ENCODE results near the gene DDX6.
"Not testable (repeated sequence)": the region's sequence is repeated elsewhere in the genome, so short reads cannot be mapped to it uniquely, and the experiment has no call there.

Gene DDX6

GRCh38 chr11:118778898-118779297 lies 12.1 kb downstream of the DDX6 start:
- no peak for DNase-seq
- TF ChIP-seq GATA1 (IDR thresholded peaks at IDR 0.05; ENCODE audit: low read depth, low read length) (no peak), POLR2A (IDR thresholded peaks at IDR 0.05; ENCODE audit: low read length) (no peak)

DNA sequence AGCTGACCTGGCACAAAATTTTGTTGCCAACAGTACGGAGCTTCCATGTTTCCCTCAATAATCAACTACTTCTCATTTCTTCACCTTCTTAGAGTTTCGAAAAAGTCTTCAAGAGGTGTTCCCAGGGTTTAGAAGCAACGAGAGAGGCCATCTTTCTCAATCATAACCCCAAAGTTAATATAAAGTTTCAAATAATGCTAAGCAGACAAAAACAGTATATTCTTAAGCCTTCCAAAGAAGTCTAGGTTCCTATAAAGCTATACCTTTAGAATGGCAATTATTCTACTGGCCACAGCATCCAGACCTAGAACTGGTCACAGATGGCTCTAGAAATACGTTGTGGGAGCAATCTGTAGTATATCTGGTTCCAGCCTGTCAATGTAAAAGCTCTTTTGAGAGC lies 16.9 kb downstream of the DDX6 start:
- TF ChIP-seq GATA1 (IDR thresholded peaks at IDR 0.05; ENCODE audit: low read depth, low read length) (no peak), POLR2A (IDR thresholded peaks at IDR 0.05; ENCODE audit: low read length) (no peak)
- no peak for DNase-seq

DNA sequence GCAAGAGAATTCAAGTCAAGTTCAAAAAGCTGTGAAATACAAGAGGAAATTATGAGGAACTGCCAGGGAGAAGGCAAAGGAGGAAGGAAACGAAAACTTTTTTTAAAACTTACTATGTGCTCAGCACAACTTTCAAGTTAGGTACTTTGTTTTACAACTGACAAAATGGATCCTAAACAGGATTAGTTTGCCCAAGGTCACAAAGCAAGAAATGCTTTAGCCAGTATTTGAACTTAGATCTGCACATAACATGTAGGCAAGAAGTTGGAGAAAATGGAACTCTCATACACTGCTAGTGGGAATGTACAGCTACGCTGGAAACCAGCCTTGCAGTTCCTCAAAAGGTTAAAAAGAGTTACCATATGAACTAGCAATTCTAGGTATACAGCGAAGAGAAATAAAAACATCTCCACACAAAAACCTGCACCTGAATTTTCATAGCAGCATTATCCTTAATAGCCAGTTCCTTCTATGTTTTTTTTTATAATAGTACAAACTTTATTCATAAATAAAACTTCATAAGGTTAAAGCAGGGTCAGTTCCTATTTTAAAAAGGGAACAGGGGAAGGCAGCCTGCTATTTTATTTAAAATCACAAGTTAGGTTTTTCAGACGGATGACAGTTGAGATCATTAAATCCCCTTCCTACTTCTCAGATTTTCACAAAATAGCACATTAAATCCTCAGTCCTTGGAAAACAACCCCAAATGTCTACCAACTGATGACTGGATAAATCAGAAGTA lies 19.2 kb downstream of the DDX6 start:
- no peak for DNase-seq
- no peak for TF ChIP-seq GATA1 (IDR thresholded peaks at IDR 0.05; ENCODE audit: low read depth, low read length)
- TF ChIP-seq POLR2A (IDR thresholded peaks at IDR 0.05; ENCODE audit: low read length): no peak

DNA sequence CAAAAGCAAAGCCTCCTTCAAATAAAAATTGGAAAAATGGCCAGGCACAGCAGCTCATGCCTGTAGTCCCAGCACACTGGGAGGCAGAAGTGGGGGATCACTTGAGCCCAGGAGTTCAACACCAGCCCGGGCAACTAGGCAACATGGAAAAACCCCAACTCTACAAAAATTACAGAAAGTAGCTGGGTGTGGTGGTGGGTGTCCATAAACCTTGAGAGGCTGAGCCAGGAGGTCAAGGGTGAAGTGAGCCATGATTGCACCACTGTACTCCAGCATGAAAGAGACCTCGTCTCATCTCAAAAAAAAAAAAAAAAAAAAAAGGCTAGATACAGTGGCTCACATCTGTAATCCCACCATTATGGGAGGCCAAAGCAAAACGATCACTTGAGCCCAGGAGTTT lies 22.3 kb downstream of the DDX6 start:
- no peak for DNase-seq

DNA sequence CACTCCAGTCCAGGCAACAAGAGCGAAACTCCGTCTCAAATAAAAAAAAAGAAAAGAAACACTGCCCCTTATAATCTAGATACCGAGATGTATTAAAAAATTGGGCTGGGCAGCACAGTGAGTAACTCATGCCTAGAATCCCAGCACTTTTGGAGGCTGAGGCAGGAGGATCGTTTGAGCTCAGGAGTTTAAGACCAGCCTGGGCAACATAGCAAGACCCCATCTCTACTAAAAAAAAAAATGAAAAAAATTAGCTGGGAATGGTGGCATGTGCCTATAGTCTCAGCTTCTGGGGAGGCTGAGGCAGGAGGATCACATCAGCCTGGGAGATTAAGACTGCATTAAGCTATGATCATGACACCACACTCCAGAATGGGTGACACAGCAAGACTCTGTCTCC lies 24.9 kb downstream of the DDX6 start:
- no peak for DNase-seq
- TF ChIP-seq POLR2A (IDR thresholded peaks at IDR 0.05; ENCODE audit: low read length) (no peak), GATA1 (IDR thresholded peaks at IDR 0.05; ENCODE audit: low read depth, low read length) (no peak)

More for the DNA sequence above, 22.3 kb downstream of the DDX6 start:
- TF ChIP-seq GATA1 (IDR thresholded peaks at IDR 0.05; ENCODE audit: low read depth, low read length) (no peak), POLR2A (IDR thresholded peaks at IDR 0.05; ENCODE audit: low read length) (no peak)

GRCh38 chr11:118765095-118765691 lies 25.8 kb downstream of the DDX6 start:
- DNase-seq: not testable (repeated sequence)

- DNase-seq: no peak
- no peak for TF ChIP-seq POLR2A (IDR thresholded peaks at IDR 0.05; ENCODE audit: low read length)
- TF ChIP-seq GATA1 (IDR thresholded peaks at IDR 0.05; ENCODE audit: low read depth, low read length): no peak
Observed at GRCh38 chr11:118763041-118763440, 27.9 kb downstream of the DDX6 start.

DNA sequence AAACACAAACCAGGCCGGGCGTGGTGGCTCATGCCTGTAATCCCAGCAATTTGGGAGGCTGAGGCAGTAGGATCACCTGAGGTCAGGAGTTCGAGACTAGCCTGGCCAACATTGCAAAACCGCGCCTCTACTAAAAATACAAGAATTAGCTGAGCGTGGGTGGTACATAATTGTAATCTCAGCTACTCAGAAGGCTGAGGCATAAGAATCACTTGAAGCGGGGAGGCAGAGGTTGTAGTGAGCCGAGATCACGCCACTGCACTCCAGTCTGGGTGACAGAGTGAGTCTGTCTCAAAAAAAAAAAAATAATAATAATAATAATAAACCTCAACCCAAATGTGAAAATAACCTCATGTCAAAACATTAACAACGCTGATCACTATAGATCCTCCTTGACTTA lies 29.0 kb downstream of the DDX6 start:
- DNase-seq: not testable (repeated sequence)

DNA sequence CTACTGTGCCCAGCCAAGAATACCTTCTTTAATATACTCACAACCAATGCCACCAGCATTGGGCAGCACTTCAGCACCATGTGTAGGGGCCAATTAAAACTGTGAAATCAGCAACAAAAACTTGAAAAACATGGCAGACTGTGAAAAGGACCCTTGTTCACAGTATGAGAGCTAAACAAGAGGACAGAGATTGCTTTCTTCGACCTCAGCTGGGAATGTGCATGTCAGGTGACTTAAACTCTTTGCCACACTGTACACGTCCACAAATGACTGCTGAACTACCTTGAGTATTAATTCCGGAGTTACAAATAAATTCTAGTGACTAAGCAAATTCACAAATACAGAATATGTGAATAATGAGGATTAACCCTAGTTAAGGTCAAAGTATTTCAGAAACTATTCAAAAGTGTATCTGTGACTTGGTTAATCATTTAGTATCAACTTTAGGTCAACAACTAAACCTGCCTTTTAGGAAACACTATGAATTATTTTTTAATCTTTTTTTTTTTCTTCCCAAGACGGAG lies 33.0 kb downstream of the DDX6 start:
- DNase-seq: no peak
- TF ChIP-seq GATA1 (IDR thresholded peaks at IDR 0.05; ENCODE audit: low read depth, low read length) (no peak), POLR2A (IDR thresholded peaks at IDR 0.05; ENCODE audit: low read length) (no peak)

DNA sequence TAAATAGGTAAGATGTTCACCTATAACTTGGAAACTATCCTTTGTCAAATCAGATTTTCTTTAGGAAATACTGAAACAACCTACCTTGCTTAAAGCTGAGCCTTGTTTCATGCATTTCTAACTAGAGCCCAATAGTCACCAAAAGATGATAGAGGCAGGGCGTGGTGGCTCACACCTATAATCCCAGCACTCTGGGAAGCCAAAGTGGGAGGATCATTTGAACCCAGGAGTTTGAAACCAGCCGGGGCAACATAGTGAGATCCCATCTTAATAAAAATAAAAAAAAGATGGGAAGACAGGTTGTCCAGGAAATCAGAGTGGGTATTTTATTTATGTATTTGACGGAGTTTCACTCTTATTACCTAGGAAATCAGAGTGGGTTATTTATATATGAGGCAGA lies 38.3 kb downstream of the DDX6 start:
- no peak for TF ChIP-seq POLR2A (IDR thresholded peaks at IDR 0.05; ENCODE audit: low read length)
- no peak for TF ChIP-seq GATA1 (IDR thresholded peaks at IDR 0.05; ENCODE audit: low read depth, low read length)
- no peak for DNase-seq

DNA sequence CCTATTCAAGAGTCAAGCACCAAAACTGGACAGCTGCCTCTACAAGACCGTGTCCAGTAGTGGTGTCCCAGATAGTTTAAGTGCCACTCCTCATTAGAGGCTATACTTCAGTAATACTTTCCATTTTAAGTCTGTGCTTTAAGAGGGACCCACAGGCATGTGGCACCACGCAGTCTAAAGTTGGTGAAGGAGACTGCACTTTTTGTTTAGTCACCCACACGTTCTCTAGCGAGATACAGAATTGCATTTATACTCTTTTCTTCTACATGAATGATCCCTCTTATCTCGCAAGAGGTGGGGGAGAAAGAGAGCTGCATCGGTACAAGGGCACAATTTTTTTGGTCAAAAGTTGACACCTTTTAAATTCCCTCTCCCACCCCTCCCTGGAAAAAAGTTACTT lies 41.5 kb downstream of the DDX6 start:
- no peak for TF ChIP-seq POLR2A (IDR thresholded peaks at IDR 0.05; ENCODE audit: low read length)
- TF ChIP-seq GATA1 (IDR thresholded peaks at IDR 0.05; ENCODE audit: low read depth, low read length): no peak
- DNase-seq: no peak

- TF ChIP-seq GATA1 (IDR thresholded peaks at IDR 0.05; ENCODE audit: low read depth, low read length) (no peak), POLR2A (IDR thresholded peaks at IDR 0.05; ENCODE audit: low read length) (no peak)
- no peak for DNase-seq
Observed at GRCh38 chr11:118748056-118748455, 42.9 kb downstream of the DDX6 start.

DNA sequence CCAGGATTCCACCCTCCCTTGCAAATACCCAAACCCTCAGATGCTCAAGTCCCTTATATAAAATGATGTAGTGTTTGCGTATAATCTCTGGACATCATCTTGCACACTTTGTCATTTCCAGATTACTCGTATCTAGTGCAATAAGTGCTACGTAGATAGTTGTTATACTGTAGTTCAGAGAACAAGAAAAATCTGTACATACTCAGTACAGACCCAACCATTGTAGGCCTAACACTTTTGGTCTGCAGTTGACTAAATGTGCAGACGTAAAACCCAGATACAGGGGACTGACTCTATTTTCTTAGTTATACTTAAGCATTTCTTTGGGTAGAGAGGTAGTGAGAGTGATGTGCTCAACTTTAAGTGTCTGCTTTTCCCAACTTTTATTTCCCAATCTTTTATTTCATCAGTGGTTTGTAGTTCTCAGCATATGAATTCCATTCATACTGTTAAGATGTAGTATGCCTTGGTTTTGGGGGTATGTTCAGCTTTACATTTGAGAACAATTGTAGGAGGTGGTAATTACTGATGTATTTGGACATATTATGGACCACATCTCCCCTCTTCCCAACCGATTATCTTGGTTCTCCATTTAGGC lies 43.9 kb downstream of the DDX6 start:
- TF ChIP-seq GATA1 (IDR thresholded peaks at IDR 0.05; ENCODE audit: low read depth, low read length): no peak
- no peak for TF ChIP-seq POLR2A (IDR thresholded peaks at IDR 0.05; ENCODE audit: low read length)
- DNase-seq: no peak

DNA sequence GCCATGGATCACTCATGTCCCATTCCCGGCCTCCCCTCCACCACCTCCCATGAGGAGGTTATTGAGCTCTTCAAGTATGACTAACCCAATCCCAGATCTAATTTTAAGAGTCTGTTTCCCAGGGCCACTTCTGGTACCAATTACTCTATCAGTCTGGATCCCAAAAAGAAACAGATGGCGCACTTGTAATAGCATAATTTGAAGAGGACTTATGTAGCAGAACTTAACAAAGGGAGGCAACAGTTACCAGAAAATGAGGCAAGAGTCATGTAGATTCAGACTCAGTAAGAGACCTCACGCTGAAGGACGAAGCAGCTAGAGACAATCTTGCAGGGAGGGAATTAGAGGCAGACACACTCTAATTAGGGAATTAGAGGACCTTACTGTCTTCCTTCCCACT lies 46.9 kb downstream of the DDX6 start:
- DNase-seq: no peak
- TF ChIP-seq POLR2A (IDR thresholded peaks at IDR 0.05; ENCODE audit: low read length) (no peak), GATA1 (IDR thresholded peaks at IDR 0.05; ENCODE audit: low read depth, low read length) (no peak)

DNA sequence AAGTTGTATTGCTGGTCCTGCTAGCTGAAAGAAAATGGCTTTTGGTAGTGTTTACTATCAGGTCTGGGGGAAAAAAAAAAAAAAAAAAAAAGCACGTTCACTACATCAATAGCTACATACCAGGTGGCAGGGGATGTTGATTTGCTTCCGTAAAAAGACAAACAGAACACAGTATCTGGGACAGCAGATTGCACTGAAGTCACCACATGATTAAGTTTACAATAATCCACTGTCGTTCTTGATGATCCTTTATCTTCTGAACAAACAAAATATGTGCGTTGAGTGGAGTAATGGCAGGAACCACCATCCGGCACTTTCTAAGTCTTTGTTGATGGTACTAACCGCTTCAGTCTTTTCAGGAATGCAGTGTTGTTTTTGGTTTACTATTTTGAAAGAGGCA lies 48.7 kb downstream of the DDX6 start:
- no peak for TF ChIP-seq GATA1 (IDR thresholded peaks at IDR 0.05; ENCODE audit: low read depth, low read length)
- no peak for TF ChIP-seq POLR2A (IDR thresholded peaks at IDR 0.05; ENCODE audit: low read length)
- DNase-seq: no peak

All from erythroblast (primary cell).